Embryonic facial prominence (tissue), 1 donor: Measurements from ENCODE around the gene SLC6A19.

Source experiments
- DNase-seq: peaks from one replicate; pipeline ENCODE4 v3.0.0-alpha.2; 2016; ENCODE audit errors: extremely low spot score

The SLC6A19 gene

DNA sequence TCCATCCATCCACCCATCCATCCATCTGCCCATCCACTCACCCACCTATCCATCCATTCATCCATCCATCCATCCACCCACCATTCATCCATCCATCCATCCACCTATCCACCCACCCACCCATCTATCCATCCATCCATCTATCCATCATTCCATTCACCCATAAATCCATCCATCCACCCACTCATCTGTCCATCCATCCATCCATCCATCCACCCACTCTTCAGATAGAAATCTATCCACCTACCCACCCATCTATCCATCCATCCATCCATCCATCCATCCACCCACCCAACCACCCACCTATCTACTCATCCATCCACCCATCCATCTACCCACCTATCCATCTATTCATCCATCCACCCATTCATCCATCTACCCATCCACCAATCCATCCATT, 35.0 kb upstream of the SLC6A19 start:
- DNase-seq: no peak

DNA sequence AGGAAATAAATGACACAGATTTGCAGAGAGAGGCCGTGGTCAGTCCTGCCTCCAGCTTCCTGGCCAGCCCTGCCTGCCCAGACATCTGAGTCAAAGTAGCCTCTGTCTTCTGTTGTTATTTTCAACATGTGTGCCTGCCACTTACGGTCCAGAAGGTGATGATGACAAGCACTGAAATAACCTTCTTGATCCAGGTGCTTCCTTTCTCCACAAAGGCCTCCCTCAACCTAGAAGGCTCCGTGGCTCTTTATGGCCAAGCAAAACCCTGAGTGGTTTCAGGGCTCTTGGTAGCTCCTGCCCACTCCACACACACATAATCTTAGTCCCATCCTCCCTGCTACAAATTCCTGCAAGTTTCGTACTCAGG, 34.1 kb upstream of the SLC6A19 start:
- DNase-seq: no peak

DNA sequence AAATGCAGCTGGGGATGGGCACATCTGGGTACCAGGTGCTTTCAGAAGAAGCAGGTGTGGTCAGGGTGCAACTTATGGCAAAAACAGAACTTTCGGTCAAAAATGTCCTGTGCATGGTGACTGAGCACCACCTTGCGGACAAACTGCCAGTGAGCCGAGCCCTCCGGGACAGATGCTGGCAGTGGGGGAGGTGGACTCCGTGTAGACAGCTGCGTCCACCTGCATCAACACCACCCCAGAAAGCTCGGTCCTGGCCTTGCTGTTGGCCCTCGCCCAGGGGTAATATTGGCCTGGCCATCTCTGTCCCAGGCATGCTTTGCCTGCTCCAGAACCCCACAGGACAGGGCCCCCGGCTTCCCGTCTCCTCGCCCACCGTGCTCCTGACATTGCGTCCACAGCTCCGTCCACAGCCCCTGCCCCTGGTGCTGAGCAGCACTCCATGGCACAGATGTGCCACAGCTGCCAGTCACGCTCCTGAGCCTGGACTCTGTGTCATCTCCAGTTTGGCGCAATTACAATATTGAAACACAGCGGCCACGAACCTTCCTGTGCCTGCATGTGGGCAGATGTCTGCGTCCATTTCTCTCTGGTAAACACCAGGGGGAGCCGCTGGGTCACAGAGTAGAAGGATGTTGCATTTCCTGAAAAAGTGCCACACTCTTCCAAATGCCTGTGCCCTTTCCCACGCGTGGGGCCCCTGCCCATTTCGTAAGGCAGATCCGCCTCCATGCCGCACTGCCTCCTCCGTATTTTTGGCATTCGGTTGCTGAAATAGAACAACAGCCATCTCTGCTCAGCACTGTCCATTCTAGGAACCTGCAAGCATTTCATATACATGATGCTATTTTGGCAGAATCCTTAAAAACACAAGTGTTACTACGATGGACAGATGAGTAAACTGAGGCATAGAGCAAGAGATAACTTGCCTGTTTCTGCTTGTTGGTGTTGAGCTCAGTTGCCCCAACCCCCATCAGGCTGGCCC, 33.4 kb upstream of the SLC6A19 start:
- DNase-seq: peak; percentile 41

DNA sequence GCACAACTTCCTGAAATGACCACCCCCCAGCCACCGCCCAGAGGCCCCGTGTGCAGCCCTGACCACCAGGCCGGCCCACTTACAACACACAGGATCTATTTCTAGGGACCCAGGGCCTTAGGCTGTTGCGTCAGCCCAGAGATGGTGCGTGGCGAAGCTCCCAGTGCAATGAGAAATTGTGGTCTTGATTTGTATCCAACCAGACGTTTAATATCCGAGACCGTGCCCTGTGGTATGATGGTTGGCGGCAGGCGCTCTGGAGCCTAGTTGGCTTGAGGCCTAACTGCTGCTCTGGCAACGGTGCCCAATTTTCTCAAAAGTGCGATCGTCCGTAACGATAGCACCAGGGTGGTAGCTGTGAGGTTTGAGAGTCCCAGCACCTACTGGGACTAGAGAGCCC, 32.6 kb upstream of the SLC6A19 start:
- no peak for DNase-seq

DNA sequence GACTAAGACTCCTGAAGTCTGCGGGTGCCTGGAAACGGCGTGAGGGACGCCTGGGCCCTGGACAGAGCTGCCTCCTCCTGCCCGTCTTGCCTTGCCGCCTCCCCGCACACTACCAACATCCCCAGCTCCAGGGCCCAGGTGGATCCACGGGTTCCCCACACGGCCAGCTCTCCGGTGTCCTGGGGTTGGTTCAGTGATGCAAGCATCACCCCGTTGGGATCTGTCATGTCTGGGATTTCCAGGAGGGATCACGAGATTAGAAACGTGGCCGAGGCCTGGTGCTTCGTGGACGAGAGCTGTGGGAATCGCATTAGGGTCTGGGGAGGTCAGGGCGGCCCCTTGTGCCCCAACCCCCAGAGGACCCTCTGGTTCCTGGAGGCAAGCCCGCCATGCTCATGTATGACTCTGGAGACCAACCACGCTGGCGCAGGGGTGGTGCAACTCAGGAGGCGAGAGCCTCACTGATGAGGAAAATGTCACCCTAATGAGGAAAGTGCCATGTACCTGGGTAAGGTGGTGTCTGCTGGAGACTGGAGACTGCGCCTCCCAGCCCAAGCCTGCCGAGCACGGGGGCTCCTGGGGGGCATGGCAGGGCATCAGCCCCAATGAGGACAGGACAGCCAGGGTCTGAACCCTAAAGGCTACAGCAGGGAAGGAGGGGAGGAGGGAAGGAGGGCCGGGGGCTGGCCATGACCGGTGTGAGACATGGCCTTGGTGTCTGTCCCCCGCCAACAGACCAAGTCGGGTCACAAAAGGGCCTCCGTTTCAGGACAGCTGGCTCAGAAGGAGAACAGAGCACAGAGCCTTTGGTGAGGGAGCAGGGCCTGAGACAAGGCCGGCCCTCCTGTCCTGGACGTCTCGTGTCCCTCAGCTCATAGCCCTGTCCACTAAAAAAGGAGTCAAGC, 31.9 kb upstream of the SLC6A19 start:
- DNase-seq: no peak

DNA sequence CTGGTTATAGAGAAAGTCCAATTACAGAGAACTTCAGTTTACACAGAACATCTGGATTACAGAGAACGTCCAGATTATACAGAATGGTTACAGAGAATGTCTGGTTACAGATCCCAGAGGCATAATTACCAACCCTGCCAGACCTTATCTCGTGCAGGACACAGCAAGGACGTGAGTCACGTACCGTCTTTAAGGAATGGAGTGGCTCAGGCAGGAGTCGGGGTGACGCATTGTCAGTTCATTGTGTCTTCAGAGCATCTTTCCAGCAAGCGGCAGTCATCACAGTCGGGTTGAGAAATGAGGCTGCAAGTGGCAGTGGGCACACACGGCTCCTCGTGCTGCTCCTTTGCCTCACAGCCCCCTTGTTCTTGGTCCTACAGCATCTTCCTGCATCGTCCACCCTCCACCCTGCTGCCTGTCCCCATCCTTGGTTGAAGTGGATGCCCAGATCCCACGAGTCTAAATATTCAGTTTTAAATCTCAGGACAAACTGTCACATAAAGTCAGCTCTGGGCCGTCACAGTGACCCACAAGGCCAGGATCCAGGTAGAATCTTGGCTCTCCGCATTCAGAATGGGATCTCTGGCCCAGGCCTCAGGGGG, 30.0 kb upstream of the SLC6A19 start:
- DNase-seq: no peak

DNA sequence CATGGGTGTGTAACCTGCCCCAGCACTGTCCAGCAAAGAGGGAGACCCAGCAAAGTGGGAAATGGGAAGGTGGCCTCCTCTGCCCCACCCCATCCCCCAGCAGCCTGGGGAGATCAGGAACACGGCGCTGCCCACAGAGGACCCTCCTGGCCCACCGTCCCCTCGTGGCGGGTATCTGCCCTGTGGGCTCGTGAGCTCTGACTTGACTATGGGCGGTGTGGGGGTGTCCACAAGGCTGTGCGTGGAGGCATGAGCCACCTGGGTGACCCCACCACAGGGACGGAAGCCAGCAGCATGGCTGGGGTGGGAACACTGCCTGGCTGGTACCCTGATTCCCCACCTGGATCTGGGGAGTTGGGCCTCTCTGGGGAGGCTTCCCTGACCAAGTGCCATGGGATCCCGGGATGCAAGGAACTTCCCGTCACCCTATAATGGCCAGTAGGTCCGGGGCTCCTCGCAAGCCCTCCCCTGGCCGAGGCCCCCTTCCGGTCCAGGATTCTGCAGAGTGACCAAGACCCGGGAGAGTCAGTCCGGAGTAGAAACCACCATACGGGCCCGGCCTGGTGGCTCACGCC, 29.3 kb upstream of the SLC6A19 start:
- DNase-seq: no peak

DNA sequence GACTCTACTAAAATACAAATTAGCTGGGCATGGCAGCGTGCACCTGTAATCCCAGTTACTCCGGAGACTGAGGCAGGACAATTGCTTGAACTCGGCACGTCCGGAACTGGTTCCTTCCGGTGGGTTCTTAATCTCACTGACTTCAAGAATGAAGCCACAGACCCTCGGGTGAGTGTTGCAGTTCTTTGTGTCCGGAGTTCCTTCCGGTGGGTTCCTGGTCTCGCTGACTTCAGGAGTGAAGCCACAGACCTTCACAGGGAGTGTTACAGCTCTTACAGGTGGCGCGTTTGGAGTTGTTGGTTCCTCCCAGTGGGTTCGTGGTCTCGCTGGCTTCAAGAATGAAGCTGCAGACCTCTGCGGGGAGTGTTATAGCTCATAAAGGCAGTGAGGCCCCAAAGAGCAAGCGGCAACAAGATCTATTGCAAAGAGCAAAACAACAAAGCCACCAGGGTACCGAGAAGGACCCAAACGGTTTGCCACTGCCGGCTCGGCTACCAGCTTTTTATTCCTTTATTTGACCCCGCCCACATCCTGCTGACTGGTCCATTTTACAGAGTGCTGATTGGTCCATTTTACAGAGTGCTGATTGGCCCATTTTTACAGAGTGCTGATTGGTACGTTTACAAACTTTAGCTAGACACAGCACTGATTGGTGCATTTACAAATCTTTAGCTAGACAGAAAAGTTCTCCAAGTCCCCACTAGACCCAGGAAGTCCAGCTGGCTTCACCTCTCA, 28.6 kb upstream of the SLC6A19 start:
- no peak for DNase-seq

DNA sequence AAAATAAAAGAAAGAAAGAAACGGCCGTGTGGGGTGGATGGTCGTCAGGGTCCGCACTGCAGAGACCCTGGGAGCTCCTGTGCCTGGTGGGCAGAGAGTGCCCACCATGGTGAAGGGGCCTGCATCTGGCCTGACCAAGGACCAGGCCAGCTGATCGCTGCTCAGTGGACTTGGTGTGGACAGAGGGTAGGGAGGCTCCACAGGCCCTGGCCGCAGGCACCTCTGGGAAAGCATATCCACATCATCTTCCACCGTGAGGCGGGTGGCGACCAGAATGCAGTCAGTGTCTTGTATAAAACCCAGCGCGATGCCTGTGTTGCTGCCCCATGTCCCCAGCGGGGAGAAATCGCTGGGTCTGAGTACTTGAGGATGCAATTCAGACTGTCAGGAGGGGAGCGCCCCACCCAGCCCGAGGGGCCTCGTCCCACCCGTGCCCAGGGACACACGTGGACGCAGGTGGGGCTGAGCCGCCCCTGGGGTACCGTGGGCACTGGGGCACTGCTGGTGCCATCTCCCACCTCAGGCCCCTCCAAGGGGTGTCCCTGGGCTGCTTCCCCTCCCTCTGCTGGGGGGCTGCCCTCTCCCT, 27.8 kb upstream of the SLC6A19 start:
- no peak for DNase-seq

DNA sequence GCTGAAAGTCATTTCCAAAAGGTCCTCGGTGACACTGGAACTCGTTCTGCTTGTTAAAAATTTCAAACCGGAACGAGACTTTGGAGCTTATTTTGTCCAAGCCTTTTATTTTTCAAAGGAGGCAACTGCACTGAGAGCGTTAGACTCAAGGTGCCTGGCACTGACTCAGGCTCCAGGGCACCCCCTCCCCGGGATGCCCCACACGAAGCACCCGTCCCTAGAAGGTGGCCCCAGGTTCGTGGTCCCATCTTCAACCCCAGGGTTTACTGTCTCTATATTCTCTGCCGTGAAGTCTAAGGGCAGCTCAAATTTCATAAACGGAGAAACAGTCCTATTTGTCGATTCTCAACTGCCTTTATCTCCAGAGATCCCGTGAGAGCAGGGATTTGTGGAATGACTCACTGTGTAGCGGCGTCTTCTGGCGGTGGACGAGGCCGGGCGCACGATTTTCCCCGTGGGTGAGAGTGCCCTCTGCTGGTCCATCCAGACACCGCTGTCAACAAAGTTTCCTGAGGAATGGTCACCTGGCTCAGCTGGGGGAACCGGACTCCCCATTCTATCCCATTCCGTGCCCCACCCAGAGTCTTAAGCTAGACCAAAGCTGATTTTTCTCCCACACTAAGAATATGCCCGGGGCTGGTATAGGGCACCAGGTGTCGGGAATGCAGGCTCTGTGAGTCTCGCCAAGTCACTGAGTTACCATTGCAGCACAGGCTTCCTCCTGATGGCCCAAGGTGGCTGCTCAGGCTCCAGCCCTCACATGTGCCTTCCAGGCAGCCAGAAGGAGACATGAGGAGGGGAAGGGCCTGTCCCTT, 27.1 kb upstream of the SLC6A19 start:
- DNase-seq: no peak

DNA sequence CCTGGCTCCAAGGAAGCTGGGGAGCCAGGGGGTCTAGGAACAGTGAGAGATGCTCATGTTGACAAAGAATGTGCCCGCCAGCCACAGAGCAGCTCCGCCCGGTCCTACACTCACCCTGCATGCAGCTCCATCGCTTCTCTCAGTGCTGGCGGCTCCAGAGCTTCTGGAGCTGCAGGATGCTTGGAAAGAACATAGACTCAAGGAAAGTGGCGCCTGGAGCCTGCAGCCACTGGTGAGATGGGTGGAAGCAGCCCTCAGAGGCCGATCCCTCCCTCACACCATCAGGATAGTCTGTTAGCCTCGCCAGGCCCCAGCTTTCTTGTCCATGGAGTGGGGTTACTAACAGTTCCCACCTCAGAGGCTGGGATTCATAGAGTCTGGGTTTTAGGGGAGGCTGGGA, 26.4 kb upstream of the SLC6A19 start:
- DNase-seq: no peak

DNA sequence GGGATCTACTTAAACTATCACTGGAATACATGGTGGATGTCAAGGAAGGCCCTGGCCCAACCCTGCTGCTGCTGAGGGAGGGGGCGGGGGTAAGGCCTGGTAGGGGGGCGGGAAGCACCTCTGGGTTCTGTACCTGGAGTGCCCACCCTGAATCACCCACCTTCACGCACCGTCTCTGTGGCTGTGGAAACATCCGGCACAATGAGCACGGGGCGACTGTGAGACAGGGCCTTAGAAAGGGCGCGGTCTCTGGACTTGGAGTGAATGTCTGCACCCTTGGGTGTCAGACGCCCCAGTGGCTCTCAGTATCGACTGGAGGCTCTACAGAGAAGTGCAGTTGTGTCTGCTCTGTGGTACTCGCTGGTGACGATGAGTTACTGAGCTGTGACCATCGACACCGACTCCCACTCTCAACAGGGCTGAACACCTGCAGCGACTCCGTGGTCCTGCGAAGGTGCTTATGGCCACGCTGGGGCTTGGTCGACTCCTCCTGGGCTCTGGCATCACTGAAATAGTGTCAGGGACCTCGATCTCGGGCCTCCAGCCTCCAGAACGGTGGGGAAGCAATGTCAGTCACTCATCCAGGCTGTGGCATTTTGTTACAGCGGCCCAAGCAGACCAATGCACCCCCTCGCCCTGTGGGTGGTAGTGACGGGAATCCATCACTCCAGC, 25.5 kb upstream of the SLC6A19 start:
- DNase-seq: no peak

DNA sequence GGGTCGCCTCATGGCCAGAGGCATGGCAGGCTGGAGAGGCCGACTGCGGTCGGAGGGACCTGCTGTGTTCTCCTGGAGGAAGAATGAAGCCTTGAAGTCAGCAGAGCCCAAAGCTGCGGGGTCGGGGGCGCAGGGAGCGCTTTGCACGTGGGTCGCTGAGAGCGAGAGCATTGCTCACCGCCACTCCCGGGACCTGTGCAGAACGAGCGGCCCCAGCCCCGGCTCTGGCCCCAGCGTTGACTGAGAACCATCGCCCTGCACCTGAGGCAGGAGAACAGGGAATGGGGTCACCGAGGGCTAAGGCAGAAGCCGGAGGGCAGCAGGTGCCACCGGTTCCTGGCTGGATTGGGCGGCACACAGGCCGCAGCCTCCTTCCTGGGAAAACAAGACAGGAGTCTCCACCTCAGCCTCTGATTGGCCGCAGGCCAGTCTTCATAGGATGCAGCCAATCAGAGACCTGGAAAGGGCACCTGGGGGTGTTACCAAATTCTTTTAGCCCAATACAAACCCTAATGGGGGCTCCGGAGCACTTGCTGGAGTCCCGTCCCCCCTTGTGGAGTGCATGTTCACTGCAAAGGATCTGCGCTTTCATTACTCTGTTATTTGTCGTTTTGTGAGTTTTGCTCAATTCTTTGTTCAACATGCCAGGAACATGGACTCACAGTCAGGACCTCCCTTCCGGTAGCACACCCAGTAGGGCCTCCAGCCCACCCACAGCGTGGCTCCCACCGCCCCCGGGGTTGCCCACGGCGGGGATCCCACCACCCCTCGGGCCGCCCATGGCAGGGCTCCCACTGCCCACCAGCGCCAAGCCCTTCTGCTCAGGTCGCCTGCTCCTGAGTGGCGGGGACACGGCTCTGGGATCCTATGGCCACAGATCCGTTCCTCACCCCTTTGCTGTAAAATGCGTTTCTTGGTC, 24.7 kb upstream of the SLC6A19 start:
- no peak for DNase-seq

DNA sequence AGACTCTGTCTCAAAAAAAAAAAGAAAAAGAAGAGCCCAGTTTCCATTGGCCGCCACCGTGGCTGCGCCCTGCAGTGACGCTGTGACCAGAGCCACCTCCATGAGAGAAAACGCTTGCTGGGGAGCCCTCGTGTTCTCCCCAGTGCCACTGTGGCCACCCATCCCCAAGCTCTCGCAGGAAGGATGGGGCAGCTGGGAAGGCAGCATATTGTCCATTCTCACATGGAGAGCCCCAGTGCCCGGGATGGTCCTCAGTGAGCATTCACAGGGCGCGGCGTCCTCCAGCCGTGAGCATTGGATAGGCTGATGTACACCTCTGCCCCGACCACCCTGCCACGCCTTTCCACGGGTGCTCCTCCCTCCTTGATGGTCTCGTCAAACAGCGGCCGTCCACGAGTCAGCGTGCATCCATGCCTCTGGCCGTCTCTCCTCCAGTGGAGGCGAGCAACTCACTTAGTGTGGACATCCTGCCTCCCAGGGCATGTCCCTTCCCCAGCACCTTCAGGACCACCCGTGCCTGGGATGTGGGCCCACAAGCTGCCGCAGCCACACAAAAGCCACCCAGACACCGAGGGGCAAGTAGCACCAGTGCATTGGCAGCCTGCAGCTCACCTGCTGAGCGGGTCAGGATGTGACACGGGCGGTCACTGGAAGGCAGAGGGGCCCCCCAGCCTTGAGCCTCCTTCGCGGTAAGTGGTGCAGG, 23.4 kb upstream of the SLC6A19 start:
- DNase-seq: no peak

DNA sequence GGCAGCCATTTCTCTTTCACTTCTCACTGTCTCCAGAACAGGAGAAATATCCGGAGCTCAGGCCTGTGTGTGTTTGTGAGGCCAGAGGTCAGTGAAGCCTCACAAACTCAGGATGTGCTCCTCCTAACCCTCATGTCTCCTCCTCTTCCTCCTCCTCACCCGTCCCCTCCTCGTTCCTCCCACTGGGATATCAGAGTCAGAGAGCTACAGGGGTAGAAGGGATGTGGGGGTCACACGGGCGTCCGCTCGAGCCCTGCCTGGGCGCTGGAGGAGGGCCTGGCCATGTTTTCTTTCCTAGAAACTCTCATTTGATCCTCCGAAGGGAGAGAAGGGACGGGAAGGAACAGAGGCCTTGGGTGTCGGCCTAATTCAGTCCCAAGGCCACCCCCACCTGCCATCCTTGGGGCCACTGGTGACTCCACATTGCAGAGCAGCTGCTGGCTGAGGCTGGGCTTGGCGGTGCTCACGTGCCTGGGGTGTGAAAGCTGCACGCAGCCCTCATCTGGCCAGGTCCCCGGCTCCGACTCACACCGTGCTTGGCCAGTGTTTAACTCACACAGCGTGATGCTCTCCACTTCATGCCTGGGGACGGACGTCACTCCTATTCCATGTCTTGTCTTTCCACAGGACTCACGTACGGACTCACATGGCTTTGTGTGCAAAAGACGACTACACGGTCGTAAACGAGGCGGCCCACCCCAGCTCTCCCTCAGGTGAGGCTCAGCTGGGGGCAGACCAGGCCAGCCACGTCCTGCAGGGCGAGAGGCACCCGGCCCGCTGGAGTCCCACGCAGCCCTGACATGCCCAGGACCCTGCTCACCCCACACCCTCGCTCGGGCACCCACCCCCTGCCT, 22.6 kb upstream of the SLC6A19 start:
- no peak for DNase-seq

DNA sequence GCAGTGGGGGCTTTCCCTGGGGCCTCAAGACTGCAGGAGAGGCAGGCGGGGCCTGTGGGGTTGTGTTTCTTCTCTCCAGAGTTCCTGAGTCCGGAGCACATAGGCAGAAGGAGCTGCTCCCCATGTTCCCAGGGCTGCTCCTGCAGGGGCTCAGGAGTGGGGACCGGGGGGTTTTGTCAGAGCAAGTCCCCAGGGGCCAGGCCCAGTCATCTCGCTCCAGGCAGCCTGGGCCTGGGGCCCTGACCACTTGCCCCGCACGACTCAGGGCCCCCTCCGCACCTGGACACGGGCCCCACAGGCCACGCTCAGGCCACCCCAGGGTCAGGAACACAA, 22.0 kb upstream of the SLC6A19 start:
- DNase-seq: no peak

DNA sequence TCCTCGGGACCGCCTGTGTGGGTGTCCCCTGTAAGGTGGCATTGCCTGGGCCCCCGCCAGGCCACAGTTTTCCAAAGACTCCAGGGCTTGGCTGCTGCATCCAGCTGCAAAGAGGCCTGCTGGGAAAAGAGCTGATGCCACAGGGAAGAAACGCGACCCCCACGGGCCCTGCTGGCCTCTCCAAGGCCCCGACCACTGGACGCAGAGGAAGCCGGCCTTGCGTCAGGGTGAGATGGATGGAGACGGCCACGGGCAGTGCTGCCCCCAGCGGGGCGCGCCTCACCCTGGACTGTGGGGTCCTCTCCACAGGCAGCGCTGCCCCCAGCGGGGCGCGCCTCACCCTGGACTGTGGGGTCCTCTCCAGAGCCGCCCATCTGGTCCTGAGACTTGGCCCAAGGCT, 21.3 kb upstream of the SLC6A19 start:
- no peak for DNase-seq
